ENCODE results near the gene EXOC3. TPM values are rescaled to one million over a fixed set of nuclear protein-coding genes. Genes with fewer than 3 reads are reported as not detected.

Gene EXOC3
- total RNA-seq, 1 donor from 2014 or later: 73.5 TPM

DNA sequence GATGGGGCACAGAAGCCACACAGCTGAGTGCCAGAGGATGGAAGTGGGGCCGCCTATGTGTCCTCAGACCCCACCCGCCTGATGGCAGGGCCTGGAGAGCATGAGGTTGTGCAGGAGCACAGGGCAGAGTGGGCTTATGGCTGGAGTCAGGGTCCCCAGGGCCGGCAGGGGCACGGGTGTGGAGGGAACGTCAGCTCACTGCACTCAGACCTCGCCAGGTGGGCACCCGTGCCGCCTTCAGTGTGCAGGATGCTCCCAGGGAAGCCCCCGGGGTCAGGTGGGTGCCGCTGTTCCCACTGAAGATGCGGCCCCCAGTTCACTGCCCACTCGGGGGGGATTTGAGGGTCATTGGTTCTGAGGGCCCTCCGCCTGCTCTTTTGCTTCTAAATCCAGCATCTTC lies 34.9 kb downstream of the EXOC3 start:
- TF ChIP-seq, protein P1, sequence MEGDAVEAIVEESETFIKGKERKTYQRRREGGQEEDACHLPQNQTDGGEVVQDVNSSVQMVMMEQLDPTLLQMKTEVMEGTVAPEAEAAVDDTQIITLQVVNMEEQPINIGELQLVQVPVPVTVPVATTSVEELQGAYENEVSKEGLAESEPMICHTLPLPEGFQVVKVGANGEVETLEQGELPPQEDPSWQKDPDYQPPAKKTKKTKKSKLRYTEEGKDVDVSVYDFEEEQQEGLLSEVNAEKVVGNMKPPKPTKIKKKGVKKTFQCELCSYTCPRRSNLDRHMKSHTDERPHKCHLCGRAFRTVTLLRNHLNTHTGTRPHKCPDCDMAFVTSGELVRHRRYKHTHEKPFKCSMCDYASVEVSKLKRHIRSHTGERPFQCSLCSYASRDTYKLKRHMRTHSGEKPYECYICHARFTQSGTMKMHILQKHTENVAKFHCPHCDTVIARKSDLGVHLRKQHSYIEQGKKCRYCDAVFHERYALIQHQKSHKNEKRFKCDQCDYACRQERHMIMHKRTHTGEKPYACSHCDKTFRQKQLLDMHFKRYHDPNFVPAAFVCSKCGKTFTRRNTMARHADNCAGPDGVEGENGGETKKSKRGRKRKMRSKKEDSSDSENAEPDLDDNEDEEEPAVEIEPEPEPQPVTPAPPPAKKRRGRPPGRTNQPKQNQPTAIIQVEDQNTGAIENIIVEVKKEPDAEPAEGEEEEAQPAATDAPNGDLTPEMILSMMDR (IDR thresholded peaks at IDR 0.05; ENCODE audit: unreplicated experiment): no peak
- no peak for DNase-seq (ENCODE audit: low spot score in 2 of 2, unreplicated experiment in 2 of 2)
- peaks cover 48% of the 10 kb centered on the region for H3K27me3 Mint-ChIP-seq (ENCODE audit: low read depth)
- H3K27ac Mint-ChIP-seq: no peak overlapping the region
- H3K4me3 Mint-ChIP-seq: no peak overlapping the region
- H3K4me1 Mint-ChIP-seq: peaks cover 5% of the 10 kb centered on the region
- no peaks in the 10 kb centered on the region for H3K36me3 Mint-ChIP-seq
- H3K9me3 Mint-ChIP-seq: no peaks in the 10 kb centered on the region

- Mint-ChIP-seq H3K27me3 (ENCODE audit: low read depth) (peaks cover 48% of the 10 kb centered on the region), H3K4me3 (no peak overlapping the region), H3K4me1 (peaks cover 5% of the 10 kb centered on the region), H3K9me3 (no peaks in the 10 kb centered on the region), H3K27ac (no peak overlapping the region), H3K36me3 (no peaks in the 10 kb centered on the region)
- no peak for DNase-seq (ENCODE audit: low spot score in 2 of 2, unreplicated experiment in 2 of 2)
- TF ChIP-seq, protein P1 (IDR thresholded peaks at IDR 0.05; ENCODE audit: unreplicated experiment): no peak
Measured at GRCh38 chr5:478369-478981, 35.5 kb downstream of the EXOC3 start.

DNA sequence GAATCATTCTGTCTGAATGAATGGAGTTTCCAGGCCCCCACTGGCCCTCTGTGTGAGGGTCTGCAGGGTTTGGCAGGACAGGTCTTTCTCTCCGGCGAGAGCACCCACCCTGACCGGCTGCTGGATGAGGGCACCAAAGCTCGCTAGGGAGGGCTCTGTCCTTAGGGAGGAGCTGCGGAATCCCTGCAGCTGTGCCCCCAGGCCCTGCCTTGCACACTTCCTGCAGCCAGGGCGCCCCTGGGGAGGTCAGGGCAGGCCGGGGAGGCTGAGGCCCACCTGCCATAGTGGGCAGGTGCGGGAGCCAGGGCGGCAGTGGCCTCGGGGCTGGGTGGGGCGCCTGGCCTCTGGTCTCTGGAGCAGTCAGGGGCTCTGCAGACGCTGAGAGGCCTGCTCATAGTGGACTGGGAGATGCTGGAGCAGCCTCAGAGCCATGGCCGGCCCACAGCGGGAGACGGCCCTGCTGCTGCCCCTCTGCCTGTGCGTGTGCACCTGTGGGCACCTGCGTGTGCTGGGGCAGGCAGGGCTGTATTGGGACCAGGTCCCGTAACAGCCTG lies 36.1 kb downstream of the EXOC3 start:
- no peak overlapping the region for H3K4me3 Mint-ChIP-seq
- no peak overlapping the region for H3K27ac Mint-ChIP-seq
- no peaks in the 10 kb centered on the region for H3K9me3 Mint-ChIP-seq
- peaks cover 2% of the 10 kb centered on the region for H3K4me1 Mint-ChIP-seq
- peaks cover 45% of the 10 kb centered on the region for H3K27me3 Mint-ChIP-seq (ENCODE audit: low read depth)
- H3K36me3 Mint-ChIP-seq: no peaks in the 10 kb centered on the region
- DNase-seq (ENCODE audit: low spot score in 2 of 2, unreplicated experiment in 2 of 2): no peak
- TF ChIP-seq, protein P1 (IDR thresholded peaks at IDR 0.05; ENCODE audit: unreplicated experiment): no peak

DNA sequence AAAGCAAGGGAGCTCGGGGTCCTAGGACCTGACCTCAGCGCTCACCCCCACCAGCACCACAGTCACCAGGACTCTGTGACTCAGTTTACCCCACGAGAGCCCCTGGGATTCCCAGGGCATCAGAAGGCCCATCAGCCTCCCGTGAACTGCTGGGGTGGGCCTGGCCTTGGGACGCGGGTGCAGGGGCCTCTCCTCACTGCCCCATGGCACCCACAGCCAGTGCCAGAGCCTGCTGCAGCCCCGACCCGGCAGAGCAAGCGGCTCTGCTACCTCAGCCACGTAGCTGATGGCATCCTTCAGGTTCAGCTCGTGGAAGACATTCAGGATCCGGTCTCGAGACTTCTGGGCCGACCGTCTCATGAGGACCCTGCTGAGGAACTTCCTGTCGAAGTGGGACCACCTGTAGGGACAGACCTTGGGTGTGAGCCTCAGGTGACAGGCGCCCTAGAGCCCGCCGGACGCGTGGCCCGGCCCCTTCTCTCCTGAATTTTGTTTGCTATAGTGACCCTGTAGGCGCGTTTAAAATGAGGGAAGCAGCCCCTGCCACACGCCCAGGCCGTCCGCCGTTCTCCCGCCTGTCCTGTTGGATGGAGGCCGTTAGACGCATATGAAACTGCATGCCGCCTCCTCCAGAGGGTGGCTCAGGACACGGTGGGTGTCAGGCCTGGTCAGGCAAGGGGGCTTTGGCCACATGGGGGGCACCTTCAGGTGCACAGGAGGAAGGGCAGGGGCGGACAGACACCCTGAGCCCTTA lies 36.8 kb downstream of the EXOC3 start:
- Mint-ChIP-seq H3K27ac (no peak overlapping the region), H3K36me3 (no peaks in the 10 kb centered on the region), H3K4me3 (no peak overlapping the region), H3K27me3 (ENCODE audit: low read depth) (peaks cover 44% of the 10 kb centered on the region), H3K4me1 (peaks cover 2% of the 10 kb centered on the region), H3K9me3 (no peaks in the 10 kb centered on the region)
- DNase-seq (ENCODE audit: low spot score in 2 of 2, unreplicated experiment in 2 of 2): no peak
- TF ChIP-seq, protein P1 (IDR thresholded peaks at IDR 0.05; ENCODE audit: unreplicated experiment): no peak

DNA sequence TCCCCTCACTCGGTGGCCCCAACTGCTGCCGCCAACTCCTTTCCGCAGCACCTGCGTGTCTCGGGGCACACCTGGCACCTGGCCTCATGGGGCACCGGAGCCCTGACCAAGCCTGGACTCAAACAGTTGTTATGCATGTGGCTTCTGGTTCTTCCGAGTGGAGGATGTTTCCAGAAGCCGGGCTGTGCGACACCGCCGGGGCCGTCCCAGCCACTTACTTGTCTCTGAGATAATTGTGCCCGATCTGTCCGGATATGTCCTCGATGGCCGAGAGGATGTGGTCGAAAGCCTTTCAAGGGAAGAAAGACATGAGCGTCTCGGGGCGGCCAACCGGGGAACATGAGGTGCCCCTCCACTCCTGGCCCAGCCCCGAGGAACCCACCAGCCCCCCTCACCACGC lies 38.4 kb downstream of the EXOC3 start:
- H3K36me3 Mint-ChIP-seq: no peaks in the 10 kb centered on the region
- no peaks in the 10 kb centered on the region for H3K4me1 Mint-ChIP-seq
- H3K4me3 Mint-ChIP-seq: no peak overlapping the region
- no peak overlapping the region for H3K27ac Mint-ChIP-seq
- no peak for DNase-seq (ENCODE audit: low spot score in 2 of 2, unreplicated experiment in 2 of 2)
- H3K9me3 Mint-ChIP-seq: no peaks in the 10 kb centered on the region
- TF ChIP-seq, protein P1 (IDR thresholded peaks at IDR 0.05; ENCODE audit: unreplicated experiment): no peak
- H3K27me3 Mint-ChIP-seq (ENCODE audit: low read depth): peaks cover 38% of the 10 kb centered on the region

All from mesothelial cell of epicardium (in vitro differentiated cells).